ENCODE measurements around the gene MICU1.

- TF ChIP-seq YY1 (IDR thresholded peaks at IDR 0.05; ENCODE audit: insufficient read depth, insufficient read length) (no peak), ZNF274 (IDR thresholded peaks at IDR 0.05; ENCODE audit: low read depth, low read length) (no peak)
These were observed 12.9 kb upstream of the MICU1 start for GRCh38 chr10:72638586-72639440.

Measured in NT2/D1 (cell line).